ENCODE measurements around the gene PRKG1.

PRKG1 gene

GRCh38 chr10:51077507-51077906, 3.2 kb downstream of the PRKG1 start:
- no peak for TF ChIP-seq POLR2A (IDR thresholded peaks at IDR 0.05; ENCODE audit: low read depth, low read length)
- TF ChIP-seq TAF1 (IDR thresholded peaks at IDR 0.05; ENCODE audit: borderline replicate concordance, low read depth, low read length), result no peak
- no peak for TF ChIP-seq POLR2AphosphoS5 (IDR thresholded peaks at IDR 0.05; ENCODE audit: low read depth, low read length)
- DNase-seq (ENCODE audit: insufficient read length) (no peak), FAIRE-seq (no peak)

DNA sequence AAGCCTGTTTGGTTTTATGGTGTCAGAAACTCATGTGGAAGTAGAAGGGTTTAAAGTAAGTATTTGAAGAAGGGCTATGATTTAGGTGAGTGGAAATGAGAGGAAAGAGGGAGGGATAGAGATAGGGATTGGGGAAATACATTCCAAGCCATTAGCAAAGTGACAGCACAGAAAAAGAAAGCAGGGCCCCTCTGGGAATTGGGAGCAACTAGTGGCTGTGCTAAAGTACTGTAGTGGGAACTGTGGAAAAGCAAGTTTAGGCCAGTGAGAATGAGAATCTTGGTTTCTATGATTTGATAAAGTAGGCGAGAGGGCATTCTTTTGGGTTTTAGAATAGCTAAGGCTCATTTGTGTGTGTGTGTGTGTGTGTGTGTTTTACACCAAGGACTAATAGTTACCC, 5.0 kb downstream of the PRKG1 start:
- TF ChIP-seq POLR2AphosphoS5 (IDR thresholded peaks at IDR 0.05; ENCODE audit: low read depth, low read length) (no peak), POLR2A (IDR thresholded peaks at IDR 0.05; ENCODE audit: low read depth, low read length) (no peak), TAF1 (IDR thresholded peaks at IDR 0.05; ENCODE audit: borderline replicate concordance, low read depth, low read length) (no peak)
- DNase-seq (ENCODE audit: insufficient read length) (no peak), FAIRE-seq (no peak)

DNA sequence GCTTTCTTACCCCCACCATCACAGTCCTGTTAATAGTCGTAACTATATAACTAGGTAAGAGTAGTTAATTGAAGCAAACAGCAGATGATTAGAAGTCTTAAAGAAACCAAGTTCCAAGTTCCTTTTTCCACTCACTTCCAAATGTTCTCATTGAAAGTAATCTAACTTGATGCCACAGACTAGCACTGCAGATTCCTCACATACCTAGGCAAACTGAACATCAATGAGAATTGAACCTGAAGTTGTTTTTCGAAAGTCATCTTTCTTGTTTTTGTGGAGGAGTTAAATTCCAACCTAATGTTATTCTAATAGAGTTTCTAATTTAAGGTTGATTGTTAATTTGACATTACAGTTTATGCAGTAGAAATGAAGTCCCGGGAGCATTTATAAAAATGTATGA, 5.5 kb downstream of the PRKG1 start:
- DNase-seq (ENCODE audit: insufficient read length) (no peak), FAIRE-seq (no peak)

GRCh38 chr10:51080311-51081006, 6.2 kb downstream of the PRKG1 start:
- no peak for FAIRE-seq

More for the DNA sequence above, 5.5 kb downstream of the PRKG1 start:
- no peak for TF ChIP-seq POLR2A (IDR thresholded peaks at IDR 0.05; ENCODE audit: low read depth, low read length)
- TF ChIP-seq TAF1 (IDR thresholded peaks at IDR 0.05; ENCODE audit: borderline replicate concordance, low read depth, low read length), result no peak
- no peak for TF ChIP-seq POLR2AphosphoS5 (IDR thresholded peaks at IDR 0.05; ENCODE audit: low read depth, low read length)

GRCh38 chr10:51082857-51083256, 8.6 kb downstream of the PRKG1 start:
- TF ChIP-seq TAF1 (IDR thresholded peaks at IDR 0.05; ENCODE audit: borderline replicate concordance, low read depth, low read length) (no peak), POLR2A (IDR thresholded peaks at IDR 0.05; ENCODE audit: low read depth, low read length) (no peak), POLR2AphosphoS5 (IDR thresholded peaks at IDR 0.05; ENCODE audit: low read depth, low read length) (no peak)
- FAIRE-seq (no peak), DNase-seq (ENCODE audit: insufficient read length) (no peak)

More at GRCh38 chr10:51080311-51081006, 6.2 kb downstream of the PRKG1 start:
- no peak for DNase-seq (ENCODE audit: insufficient read length)
- no peak for TF ChIP-seq TAF1 (IDR thresholded peaks at IDR 0.05; ENCODE audit: borderline replicate concordance, low read depth, low read length)
- TF ChIP-seq POLR2A (IDR thresholded peaks at IDR 0.05; ENCODE audit: low read depth, low read length), result no peak
- no peak for TF ChIP-seq POLR2AphosphoS5 (IDR thresholded peaks at IDR 0.05; ENCODE audit: low read depth, low read length)

GRCh38 chr10:51083356-51083853, 9.1 kb downstream of the PRKG1 start:
- no peak for FAIRE-seq
- TF ChIP-seq TAF1 (IDR thresholded peaks at IDR 0.05; ENCODE audit: borderline replicate concordance, low read depth, low read length) (no peak), POLR2A (IDR thresholded peaks at IDR 0.05; ENCODE audit: low read depth, low read length) (no peak), POLR2AphosphoS5 (IDR thresholded peaks at IDR 0.05; ENCODE audit: low read depth, low read length) (no peak)
- no peak for DNase-seq (ENCODE audit: insufficient read length)

DNA sequence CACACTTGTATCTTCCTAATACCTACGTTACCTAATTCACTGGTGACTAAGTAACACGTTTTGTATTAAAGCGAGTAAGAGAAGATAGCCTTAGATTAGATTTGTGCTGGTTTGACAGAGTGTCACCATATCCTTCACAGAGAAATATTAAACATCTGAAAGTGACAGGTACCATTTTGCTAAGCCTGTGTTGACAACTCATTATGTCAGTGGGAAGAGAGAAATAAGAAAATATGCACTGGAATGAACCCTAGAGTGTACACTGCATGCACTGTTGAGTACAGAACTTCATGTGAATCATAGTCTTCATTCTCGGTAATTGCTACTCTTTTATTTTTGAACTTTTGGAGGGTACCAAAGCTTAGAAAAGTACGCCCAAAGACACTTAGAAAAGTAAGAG, 10.9 kb downstream of the PRKG1 start:
- no peak for FAIRE-seq
- TF ChIP-seq POLR2AphosphoS5 (IDR thresholded peaks at IDR 0.05; ENCODE audit: low read depth, low read length) (no peak), POLR2A (IDR thresholded peaks at IDR 0.05; ENCODE audit: low read depth, low read length) (no peak), TAF1 (IDR thresholded peaks at IDR 0.05; ENCODE audit: borderline replicate concordance, low read depth, low read length) (no peak)
- DNase-seq (ENCODE audit: insufficient read length), result no peak

- TF ChIP-seq TAF1 (IDR thresholded peaks at IDR 0.05; ENCODE audit: borderline replicate concordance, low read depth, low read length), result no peak
- no peak for TF ChIP-seq POLR2AphosphoS5 (IDR thresholded peaks at IDR 0.05; ENCODE audit: low read depth, low read length)
- TF ChIP-seq POLR2A (IDR thresholded peaks at IDR 0.05; ENCODE audit: low read depth, low read length), result no peak
- no peak for FAIRE-seq
Measured at GRCh38 chr10:51086710-51087109, 12.4 kb downstream of the PRKG1 start.

GRCh38 chr10:51087114-51087513, 12.8 kb downstream of the PRKG1 start:
- TF ChIP-seq POLR2AphosphoS5 (IDR thresholded peaks at IDR 0.05; ENCODE audit: low read depth, low read length), result no peak
- TF ChIP-seq POLR2A (IDR thresholded peaks at IDR 0.05; ENCODE audit: low read depth, low read length), result no peak
- TF ChIP-seq TAF1 (IDR thresholded peaks at IDR 0.05; ENCODE audit: borderline replicate concordance, low read depth, low read length), result no peak
- no peak for FAIRE-seq
- DNase-seq (ENCODE audit: insufficient read length), result no peak

More at GRCh38 chr10:51086710-51087109, 12.4 kb downstream of the PRKG1 start:
- DNase-seq (ENCODE audit: insufficient read length), result no peak

GRCh38 chr10:51090190-51090589, 15.9 kb downstream of the PRKG1 start:
- DNase-seq (ENCODE audit: insufficient read length), result no peak
- TF ChIP-seq POLR2AphosphoS5 (IDR thresholded peaks at IDR 0.05; ENCODE audit: low read depth, low read length), result no peak
- TF ChIP-seq TAF1 (IDR thresholded peaks at IDR 0.05; ENCODE audit: borderline replicate concordance, low read depth, low read length), result no peak
- no peak for TF ChIP-seq POLR2A (IDR thresholded peaks at IDR 0.05; ENCODE audit: low read depth, low read length)
- FAIRE-seq, result no peak

DNA sequence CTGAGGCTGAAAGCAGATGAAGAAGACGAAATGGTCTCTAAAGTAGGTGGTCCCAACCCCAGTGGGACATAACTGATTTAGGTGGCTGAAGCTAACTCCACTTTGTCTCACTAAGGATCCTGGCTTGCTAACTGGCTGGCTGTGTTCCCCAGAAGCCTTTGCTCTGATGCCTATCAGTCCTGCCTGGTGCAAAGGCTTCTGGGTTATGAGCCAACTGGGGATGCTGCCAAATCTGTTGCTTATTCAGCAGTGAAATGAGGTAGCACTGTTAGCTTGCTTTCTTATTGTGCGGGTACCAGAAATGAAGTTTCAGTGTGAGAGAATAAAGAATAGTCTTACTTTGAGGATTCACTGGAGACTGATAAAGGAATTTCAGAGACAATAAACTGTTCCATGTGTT, 18.1 kb downstream of the PRKG1 start:
- no peak for DNase-seq (ENCODE audit: insufficient read length)
- FAIRE-seq, result no peak
- no peak for TF ChIP-seq POLR2A (IDR thresholded peaks at IDR 0.05; ENCODE audit: low read depth, low read length)
- TF ChIP-seq TAF1 (IDR thresholded peaks at IDR 0.05; ENCODE audit: borderline replicate concordance, low read depth, low read length), result no peak
- TF ChIP-seq POLR2AphosphoS5 (IDR thresholded peaks at IDR 0.05; ENCODE audit: low read depth, low read length), result no peak

GRCh38 chr10:51095444-51095843, 21.2 kb downstream of the PRKG1 start:
- DNase-seq (ENCODE audit: insufficient read length) (no peak), FAIRE-seq (no peak)
- TF ChIP-seq POLR2AphosphoS5 (IDR thresholded peaks at IDR 0.05; ENCODE audit: low read depth, low read length) (no peak), TAF1 (IDR thresholded peaks at IDR 0.05; ENCODE audit: borderline replicate concordance, low read depth, low read length) (no peak)
